ENCODE data around the gene HLA-E.

GRCh38 chr6:30500421-30501355, 11.4 kb downstream of the HLA-E start:
- TF ChIP-seq SUZ12 (IDR thresholded peaks at IDR 0.05; ENCODE audit: extremely low read depth, insufficient read depth, insufficient read length) = no peak
- no peak for TF ChIP-seq ZNF274 (IDR thresholded peaks at IDR 0.05; ENCODE audit: low read depth, low read length)
